ENCODE results near the gene SLC5A10.
"Not testable (repeated sequence)": the region's sequence is repeated elsewhere in the genome, so short reads cannot be mapped to it uniquely, and the experiment has no call there.

The SLC5A10 gene

DNA sequence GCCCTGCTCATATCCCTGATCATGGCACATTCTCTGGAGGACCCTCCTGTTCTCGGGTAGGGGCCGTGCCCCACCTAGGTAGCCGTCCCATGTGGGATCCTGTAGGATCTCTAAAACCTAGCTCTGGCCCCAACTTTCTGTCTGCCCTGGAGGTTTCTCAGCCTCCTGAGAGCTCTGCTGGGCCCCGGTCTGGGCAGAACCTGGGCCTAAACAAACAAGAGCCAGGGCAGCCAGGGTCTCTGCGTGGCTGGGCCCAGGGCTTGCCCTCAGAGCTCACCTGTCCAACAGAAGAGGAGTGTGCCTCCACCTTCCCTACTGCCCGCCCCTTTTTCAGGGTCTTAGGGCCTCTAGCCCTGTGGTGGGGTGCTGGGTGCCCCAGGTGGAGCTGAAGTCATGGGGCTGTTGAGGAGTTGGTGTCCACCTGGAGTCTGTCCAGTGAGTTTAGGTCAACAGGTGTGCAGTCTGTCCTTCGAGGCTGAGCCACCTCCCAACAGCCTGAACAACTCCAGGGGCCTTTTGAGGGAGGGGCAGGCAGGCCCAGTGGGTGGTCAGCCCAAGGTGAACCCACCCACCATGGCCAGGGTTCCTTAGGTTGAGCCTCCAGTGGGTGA, 69.2 kb downstream of the SLC5A10 start:
- not testable (repeated sequence) for DNase-seq

DNA sequence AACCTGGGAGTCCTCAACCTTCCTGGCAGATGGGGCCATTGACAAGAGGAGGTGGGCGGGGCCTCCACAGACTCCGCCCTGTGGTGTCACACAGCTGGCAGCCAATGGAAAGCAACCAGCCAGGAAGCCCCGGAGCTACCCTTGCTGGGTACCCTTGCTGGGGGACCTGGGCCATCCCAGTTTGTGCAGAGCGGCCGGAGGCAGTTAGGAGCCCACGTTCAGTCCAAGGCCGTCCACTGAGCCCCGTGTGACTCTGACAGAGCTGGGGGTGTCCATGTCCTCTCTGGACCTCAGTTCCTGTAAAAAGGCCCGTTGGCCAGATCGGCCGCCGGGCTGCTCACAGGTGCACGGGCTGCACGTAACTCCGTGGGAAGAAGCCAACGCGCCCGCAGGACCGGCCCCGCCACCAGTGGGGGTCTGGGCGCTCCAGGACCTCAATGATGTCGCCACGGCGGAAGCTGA, 69.7 kb downstream of the SLC5A10 start:
- no peak for DNase-seq

- no peak for DNase-seq
Measured at GRCh38 chr17:19022128-19022527, 70.2 kb downstream of the SLC5A10 start.

GRCh38 chr17:19022747-19023146, 70.8 kb downstream of the SLC5A10 start:
- no peak for DNase-seq

- no peak for DNase-seq
Measured at GRCh38 chr17:19023209-19023999, 71.4 kb downstream of the SLC5A10 start.

DNA sequence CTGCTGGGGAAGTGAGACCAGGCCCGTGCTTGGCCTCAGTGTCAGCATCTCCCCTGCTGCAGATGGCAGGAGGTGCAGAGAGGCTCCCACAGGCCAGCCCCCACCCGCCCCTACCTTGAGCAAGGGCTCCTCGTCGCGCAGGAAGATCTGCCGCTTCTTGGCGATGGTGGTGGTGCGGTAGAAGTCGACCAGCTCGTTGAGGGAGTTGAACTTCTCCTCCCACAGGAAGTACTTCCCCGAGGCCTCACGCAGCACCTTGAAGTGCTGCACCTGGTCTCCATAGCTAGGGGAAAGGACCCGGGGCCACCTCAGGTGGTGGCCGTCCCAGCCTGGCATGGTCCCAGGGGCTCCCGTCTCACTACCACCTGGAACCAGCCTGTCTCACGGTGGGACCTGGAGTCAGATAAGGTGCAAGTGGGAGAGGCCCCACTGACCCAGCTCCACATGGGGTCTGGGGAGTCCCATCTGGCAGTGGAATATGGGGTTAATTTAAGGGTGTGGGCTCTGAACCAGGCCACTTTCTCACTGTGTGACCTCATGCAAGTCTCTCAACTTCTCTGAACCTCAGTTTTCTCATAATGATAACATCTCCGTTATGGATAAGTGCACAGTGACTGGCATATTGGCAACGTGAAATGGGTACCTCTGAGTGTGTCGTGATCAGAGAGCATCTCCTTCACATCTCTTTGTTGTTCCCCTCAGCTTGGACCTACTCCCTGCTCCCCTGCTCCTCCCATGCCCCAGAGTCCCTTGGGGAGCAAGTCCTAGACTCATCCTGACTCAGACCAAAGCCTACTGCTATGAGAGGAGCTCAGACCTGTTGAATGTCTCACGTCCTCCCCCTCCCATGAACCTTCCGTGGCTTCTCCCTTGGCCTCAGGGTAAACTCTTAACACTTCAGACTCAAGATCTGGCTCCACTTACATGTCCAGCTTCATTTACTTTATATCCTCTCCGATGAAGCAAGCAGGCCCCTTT, 72.4 kb downstream of the SLC5A10 start:
- DNase-seq = no peak

GRCh38 chr17:19028671-19029070, 76.7 kb downstream of the SLC5A10 start:
- not testable (repeated sequence) for DNase-seq

GRCh38 chr17:19029740-19030139, 77.8 kb downstream of the SLC5A10 start:
- DNase-seq = not testable (repeated sequence)

GRCh38 chr17:19030771-19031449, 78.9 kb downstream of the SLC5A10 start:
- not testable (repeated sequence) for DNase-seq

GRCh38 chr17:19031729-19032128, 79.8 kb downstream of the SLC5A10 start:
- not testable (repeated sequence) for DNase-seq

DNA sequence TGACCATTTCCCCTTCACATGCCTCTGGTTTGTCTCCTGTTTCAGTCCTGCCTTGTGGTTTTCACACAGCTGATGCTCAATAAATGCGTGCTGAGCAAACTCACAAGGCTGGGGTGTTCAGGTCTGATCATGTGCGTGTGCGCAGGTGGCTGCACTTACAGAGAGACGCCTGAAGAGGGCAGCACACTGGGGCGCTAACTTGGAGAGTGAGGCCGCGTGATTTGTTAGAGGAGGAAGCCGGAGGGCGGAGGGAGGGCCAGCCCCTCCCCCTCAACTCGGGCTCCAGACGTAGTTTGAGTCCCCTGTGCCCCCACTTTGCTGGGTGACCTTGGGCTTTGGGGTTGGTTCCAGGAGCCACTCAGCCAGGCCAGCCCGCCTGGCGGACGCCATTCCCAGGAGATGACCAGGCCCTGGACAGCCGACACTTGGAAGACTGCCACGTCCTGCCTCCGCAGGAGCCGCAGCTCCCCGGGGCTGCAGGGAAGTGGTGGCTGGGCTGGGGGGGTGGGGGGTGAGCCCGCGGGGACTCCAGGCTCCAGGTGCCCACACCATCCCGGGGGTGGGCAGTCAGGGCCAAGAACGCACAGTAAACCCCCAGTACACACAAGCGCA, 80.5 kb downstream of the SLC5A10 start:
- DNase-seq = not testable (repeated sequence)

DNA sequence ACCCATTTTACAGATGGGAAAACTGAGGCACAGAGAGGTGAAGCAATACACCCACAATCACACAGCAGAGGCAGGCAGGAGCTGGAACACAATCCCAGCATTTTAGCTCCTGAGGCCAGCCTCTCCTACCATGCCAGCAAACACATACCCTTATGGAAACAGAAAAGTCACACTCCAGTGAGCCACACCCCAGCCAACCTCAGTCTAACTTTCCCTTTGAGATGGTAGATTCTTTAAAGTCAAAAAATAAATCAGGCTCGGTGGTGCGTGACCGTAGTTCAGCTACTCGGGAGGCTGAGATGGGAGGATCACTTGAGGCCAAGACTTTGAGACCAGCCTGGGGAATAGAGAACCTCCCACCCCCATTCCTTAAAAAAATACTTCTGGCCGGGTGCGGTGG, 84.2 kb downstream of the SLC5A10 start:
- DNase-seq = not testable (repeated sequence)

DNA sequence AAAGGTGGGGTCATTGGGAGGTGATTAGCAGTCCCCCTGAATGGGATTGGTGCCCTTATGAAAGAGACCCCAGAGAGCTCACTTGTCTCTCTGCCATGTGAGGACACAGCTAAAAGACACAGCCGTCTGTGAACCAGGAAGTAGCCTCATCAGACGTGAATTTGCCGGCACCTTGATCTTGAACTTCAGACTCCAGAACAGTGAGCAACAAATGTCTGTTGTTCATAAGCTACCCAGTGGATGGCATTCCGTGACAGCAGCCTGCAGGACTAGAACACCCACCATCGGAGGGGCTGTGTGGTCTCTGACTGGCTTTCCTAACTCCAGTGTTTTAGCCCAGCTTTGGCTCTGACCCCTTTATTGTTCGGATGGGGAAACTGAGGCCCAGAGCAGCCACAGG, 85.6 kb downstream of the SLC5A10 start:
- not testable (repeated sequence) for DNase-seq

DNA sequence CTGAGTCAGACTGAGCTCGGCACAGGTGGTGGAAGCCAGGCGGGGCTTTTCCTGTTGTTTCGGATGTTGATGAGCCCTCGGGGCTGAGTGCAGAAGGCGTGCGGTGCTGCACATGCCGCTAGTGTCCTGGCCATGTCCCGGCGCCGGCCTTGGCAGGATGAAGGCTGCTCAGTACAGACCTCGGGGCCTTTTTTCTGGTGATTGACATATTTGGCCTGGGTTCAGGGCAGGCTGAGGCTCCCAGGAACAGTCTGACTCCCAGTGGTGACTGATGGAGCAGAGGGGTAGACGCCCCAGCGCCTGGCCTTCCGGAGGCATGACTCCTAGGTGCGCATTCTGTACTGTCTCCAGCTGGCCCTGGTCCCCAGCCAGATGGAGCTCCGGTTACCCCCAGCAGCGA, 86.0 kb downstream of the SLC5A10 start:
- DNase-seq = not testable (repeated sequence)

GRCh38 chr17:19038730-19039129, 86.8 kb downstream of the SLC5A10 start:
- not testable (repeated sequence) for DNase-seq

GRCh38 chr17:19040350-19040749, 88.4 kb downstream of the SLC5A10 start:
- DNase-seq = not testable (repeated sequence)

GRCh38 chr17:19041871-19042270, 89.9 kb downstream of the SLC5A10 start:
- DNase-seq = not testable (repeated sequence)

DNA sequence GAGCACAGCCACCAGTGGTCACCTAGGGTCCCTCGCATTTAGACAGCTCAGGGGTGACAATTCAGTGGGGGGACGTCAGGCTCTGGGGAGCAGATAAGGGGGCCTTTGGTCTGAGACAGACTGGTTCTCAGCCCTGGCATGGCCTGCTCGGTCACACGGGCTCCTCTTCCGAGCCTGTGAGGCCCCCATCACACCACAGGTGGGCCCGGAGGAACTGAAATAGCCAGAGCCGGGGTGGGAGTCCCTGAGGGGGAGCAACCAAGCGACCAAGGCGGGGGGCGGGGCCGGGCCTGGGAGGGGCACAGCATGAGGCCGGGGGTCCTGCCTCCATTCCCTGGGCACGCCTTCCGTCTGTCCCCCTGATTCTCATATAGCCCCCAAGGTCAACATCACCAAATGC, 90.4 kb downstream of the SLC5A10 start:
- not testable (repeated sequence) for DNase-seq

DNA sequence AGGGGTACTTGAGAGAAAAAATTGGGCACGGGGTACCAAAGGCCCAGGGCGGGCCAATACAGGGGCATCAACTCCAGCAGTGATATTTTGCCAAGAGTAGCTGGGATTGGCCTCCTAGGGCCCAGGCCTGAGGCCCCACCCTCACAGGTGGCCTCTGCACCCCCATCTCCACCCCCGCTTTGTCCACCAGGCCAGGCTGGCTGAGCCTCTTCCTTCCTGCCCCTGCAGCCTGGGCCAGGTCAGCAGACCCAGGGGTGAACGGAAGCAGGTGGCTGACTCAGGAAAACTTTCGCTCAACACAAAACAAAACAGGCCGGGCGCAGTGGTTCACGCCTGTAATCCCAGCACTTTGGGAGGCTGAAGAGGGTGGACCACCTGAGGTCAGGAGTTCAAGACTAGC, 91.1 kb downstream of the SLC5A10 start:
- DNase-seq = not testable (repeated sequence)

DNA sequence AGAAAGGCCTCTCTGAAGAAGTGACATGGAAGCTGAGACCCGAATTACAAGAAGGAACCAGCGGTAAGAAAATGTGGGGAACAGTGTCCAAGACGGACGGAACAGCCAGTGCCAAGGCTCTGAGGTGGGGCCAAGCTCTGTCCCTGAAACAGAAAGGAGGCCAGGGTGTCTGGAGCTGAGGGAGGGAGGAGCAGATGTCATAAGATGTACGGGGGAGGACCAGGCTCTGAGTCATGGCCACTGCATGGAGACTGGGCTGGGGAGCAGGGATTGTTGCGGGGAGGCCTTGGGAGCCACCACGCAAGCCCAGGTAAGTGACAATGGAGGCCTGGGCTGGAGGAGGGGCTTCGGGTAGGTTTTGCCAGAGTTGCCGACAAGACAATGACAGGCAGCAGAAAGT, 92.7 kb downstream of the SLC5A10 start:
- not testable (repeated sequence) for DNase-seq

DNA sequence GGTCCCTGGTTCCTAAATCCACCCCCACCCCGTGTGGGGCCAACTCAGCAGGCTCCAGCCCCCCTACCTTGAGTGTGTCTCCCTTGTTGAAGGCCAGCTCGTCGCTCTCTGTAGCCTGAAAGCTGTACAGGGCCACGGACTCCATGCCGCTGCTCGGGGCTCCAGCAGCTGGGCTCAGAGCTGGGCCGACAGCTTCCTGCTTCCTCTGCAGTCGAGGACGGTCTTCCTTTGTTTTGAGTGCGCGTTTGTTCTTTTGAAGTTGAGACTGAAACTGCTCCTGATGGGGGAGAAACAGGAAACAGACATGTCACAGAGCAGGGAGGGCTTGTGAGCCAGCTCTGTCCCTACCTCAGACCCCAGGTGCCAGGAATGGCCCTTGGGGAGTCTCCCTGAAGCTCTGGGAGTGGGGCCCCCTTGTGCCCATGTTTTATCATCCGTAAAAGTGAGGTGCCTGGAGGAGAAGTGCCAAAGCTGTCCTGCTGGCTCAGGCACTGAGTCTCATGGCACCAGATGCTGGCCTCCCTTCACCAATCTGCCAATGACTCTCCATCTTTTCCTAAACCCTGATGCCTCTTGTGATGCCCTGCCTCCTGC, 94.9 kb downstream of the SLC5A10 start, which contains the start of gene GRAP:
TSS of gene GRAP (minus strand) at position 176 of the 594 bp plus-strand sequence. CDS start at position 145, 31 bp downstream.
- DNase-seq = not testable (repeated sequence)
